Measurements from ENCODE around the gene TTBK1.

DNA sequence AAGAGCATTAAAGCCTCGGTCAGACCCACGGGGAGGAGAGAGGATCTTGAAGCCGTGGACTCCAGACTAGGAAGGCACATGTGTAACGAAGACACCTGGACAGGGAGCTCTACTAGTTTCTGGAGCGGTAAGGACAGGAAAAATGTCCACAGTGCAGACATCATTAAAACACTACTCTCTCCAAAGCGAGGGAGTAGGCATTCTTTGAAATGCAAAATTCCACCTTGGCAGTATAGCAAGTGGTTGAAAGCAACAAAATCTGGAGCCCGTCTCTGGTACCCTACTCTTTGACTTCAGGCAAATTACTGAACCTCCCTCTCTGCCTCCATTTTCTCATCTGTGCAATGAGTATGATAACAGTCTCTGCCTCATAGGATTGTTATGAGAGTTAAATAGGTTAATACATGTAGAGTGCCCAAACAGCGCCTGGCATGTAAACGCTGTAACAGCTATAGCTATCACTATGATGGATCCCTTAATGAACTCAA lies 65.8 kb downstream of the TTBK1 start:
- no peak for TF ChIP-seq TAF1 (IDR thresholded peaks at IDR 0.05; ENCODE audit: borderline replicate concordance, low read depth, low read length)
- no peak for TF ChIP-seq POLR2A (IDR thresholded peaks at IDR 0.05; ENCODE audit: low read depth, low read length)

All from GM12892 (cell line).